Mesenchymal stem cell (in vitro differentiated cells and primary cell): ENCODE measurements around the gene FAM162A.

Experiments used
- DNase-seq: peaks from one replicate; pipeline ENCODE4 v3.0.0-alpha.2; 2013
- H2AFZ ChIP-seq: one replicate; pipeline ENCODE4 v1.6.1; 2013; ENCODE audit warnings: low read depth, mild to moderate bottlenecking, control low read depth, inconsistent platforms, low read length, moderate library complexity
- H2AK5ac ChIP-seq: 2 replicates; pipeline ENCODE4 v1.6.1; 2013; ENCODE audit warnings: low read length, moderate library complexity, mild to moderate bottlenecking, inconsistent platforms; ENCODE audit not compliant: severe bottlenecking
- H2BK120ac ChIP-seq: one replicate; pipeline ENCODE4 v1.6.1; 2013; ENCODE audit warnings: low read depth, mild to moderate bottlenecking, inconsistent platforms, low read length, moderate library complexity
- H2BK12ac ChIP-seq, 2 experiments: one replicate each; pipeline ENCODE4 v1.6.1; 2013; ENCODE audit warnings: inconsistent platforms in 2 of 2, low read length in 2 of 2, mild to moderate bottlenecking in 2 of 2, moderate library complexity in 2 of 2, control low read depth in 1 of 2
- H2BK15ac ChIP-seq: one replicate; pipeline ENCODE4 v1.6.1; 2013; ENCODE audit warnings: mild to moderate bottlenecking, low read depth, inconsistent platforms; ENCODE audit not compliant: poor library complexity, severe bottlenecking
- H2BK5ac ChIP-seq: 2 replicates; pipeline ENCODE4 v1.6.1; 2013; ENCODE audit warnings: low read depth, mild to moderate bottlenecking, low read length, control low read depth, inconsistent platforms; ENCODE audit not compliant: poor library complexity, severe bottlenecking
- H3K14ac ChIP-seq, 2 experiments: one replicate each; pipeline ENCODE4 v1.6.1; 2013; ENCODE audit warnings: inconsistent platforms in 2 of 2, low read length in 2 of 2, control low read depth in 1 of 2, mild to moderate bottlenecking in 1 of 2, moderate library complexity in 1 of 2
- H3K18ac ChIP-seq, 2 experiments: one replicate each; pipeline ENCODE4 v1.6.1; 2013; ENCODE audit warnings: inconsistent platforms in 2 of 2, low read length in 2 of 2, control low read depth in 1 of 2, low read depth in 1 of 2, mild to moderate bottlenecking in 1 of 2
- H3K23ac ChIP-seq, 2 experiments: one replicate each; pipeline ENCODE4 v1.6.1; 2013; ENCODE audit warnings: inconsistent platforms in 2 of 2, low read length in 2 of 2, mild to moderate bottlenecking in 2 of 2, moderate library complexity in 2 of 2, control low read depth in 1 of 2
- H3K27ac ChIP-seq: 2 replicates; pipeline ENCODE4 v1.5.1; 2013; ENCODE audit warnings: mild to moderate bottlenecking, moderate library complexity, low read length, control low read depth, inconsistent platforms; ENCODE audit not compliant: poor library complexity, severe bottlenecking
- H3K27me3 ChIP-seq, 2 experiments: 2 replicates each; pipeline versions ENCODE4 v1.6.1 to v1.7.0; 2013; ENCODE audit warnings: low read length in 2 of 2, mild to moderate bottlenecking in 2 of 2, moderate library complexity in 2 of 2, control low read depth in 1 of 2, inconsistent platforms in 1 of 2; ENCODE audit not compliant: control insufficient read depth in 1 of 2, insufficient read depth in 1 of 2
- H3K36me3 ChIP-seq, 2 experiments: 2 replicates each; pipeline versions ENCODE4 v1.6.1 to v1.7.0; 2013; ENCODE audit warnings: low read length in 2 of 2, control low read depth in 1 of 2, inconsistent platforms in 1 of 2, low read depth in 1 of 2, mild to moderate bottlenecking in 1 of 2; ENCODE audit not compliant: insufficient read depth in 2 of 2, control insufficient read depth in 1 of 2
- H3K4ac ChIP-seq, 2 experiments: one replicate each; pipeline ENCODE4 v1.6.1; 2013; ENCODE audit warnings: inconsistent platforms in 2 of 2, low read length in 2 of 2, mild to moderate bottlenecking in 2 of 2, moderate library complexity in 2 of 2, control low read depth in 1 of 2, low read depth in 1 of 2
- H3K4me1 ChIP-seq: 2 replicates; pipeline ENCODE4 v1.6.1; 2013; ENCODE audit warnings: low read depth, low read length, control low read depth; ENCODE audit not compliant: control insufficient read depth, insufficient read depth
- H3K4me2 ChIP-seq: 2 replicates; pipeline ENCODE4 v1.6.1; 2013; ENCODE audit warnings: low read length, mild to moderate bottlenecking, inconsistent platforms; ENCODE audit not compliant: poor library complexity, severe bottlenecking
- H3K4me3 ChIP-seq, 2 experiments: 2 replicates each; pipeline versions ENCODE4 v1.5.1 to v1.7.0; 2013; ENCODE audit warnings: low read length in 2 of 2, mild to moderate bottlenecking in 2 of 2, control low read depth in 1 of 2, low read depth in 1 of 2; ENCODE audit not compliant: insufficient read depth in 1 of 2
- H3K79me1 ChIP-seq: replicated peaks from 2 replicates; pipeline ENCODE4 v1.6.1; 2013; ENCODE audit warnings: mild to moderate bottlenecking, control low read depth, low read length, inconsistent platforms; ENCODE audit not compliant: poor library complexity, severe bottlenecking
- H3K9ac ChIP-seq: 2 replicates; pipeline ENCODE4 v1.7.0; 2013; ENCODE audit warnings: mild to moderate bottlenecking, low read length, moderate library complexity
- H3K9me3 ChIP-seq: 2 replicates; pipeline ENCODE4 v1.7.0; 2013; ENCODE audit warnings: mild to moderate bottlenecking, low read length; ENCODE audit not compliant: control insufficient read depth
- H4K8ac ChIP-seq: one replicate; pipeline ENCODE4 v1.6.1; 2013; ENCODE audit warnings: inconsistent platforms, mild to moderate bottlenecking, low read length, moderate library complexity
- H4K91ac ChIP-seq: one replicate; pipeline ENCODE4 v1.6.1; 2013; ENCODE audit warnings: mild to moderate bottlenecking, low read length, inconsistent platforms
- WGBS: methylation state at CpG from one replicate; pipeline ENCODE4 v1.1.7; 2013; ENCODE audit warnings: mixed read lengths; 5-methylcytosine and 5-hydroxymethylcytosine counted together

FAM162A gene

GRCh38 chr3:122366379-122366749 is 17.6 kb upstream of the FAM162A start:
- Histone ChIP-seq H4K8ac (no peak overlapping the region), H3K18ac (no peak overlapping the region), H3K79me1 (peaks cover 9% of the 10 kb centered on the region), H2BK12ac (no peak overlapping the region), H3K36me3 (peaks cover 5 to 76% of the 10 kb centered on the region in 2 experiments), H3K9me3 (no peaks in the 10 kb centered on the region), H3K14ac (no peak overlapping the region), H4K91ac (no peak overlapping the region), H3K4ac (no peak overlapping the region), H3K9ac (no peak overlapping the region), H2BK5ac (no peak overlapping the region), H2BK15ac (no peak overlapping the region), H3K4me2 (no peak overlapping the region), H3K27ac (no peak overlapping the region), H2AK5ac (no peak overlapping the region), H3K4me3 (no peak overlapping the region), H3K23ac (no peak overlapping the region), H3K4me1 (no peaks in the 10 kb centered on the region), H2AFZ (no peak overlapping the region), H3K27me3 (no peaks in the 10 kb centered on the region), H2BK120ac (no peak overlapping the region)
- WGBS, result 98% methylated on average over 5 of the region's 5 CpGs
- DNase-seq, result no peak

GRCh38 chr3:122374034-122374433 is 9.9 kb upstream of the FAM162A start:
- Histone ChIP-seq H3K36me3 (peaks cover 2 to 30% of the 10 kb centered on the region in 2 experiments), H2BK15ac (no peak overlapping the region), H3K23ac (no peak overlapping the region), H3K27me3 (no peaks in the 10 kb centered on the region), H2BK12ac (no peak overlapping the region), H3K18ac (no peak overlapping the region), H2AFZ (no peak overlapping the region), H3K4me1 (no peaks in the 10 kb centered on the region), H3K9ac (no peak overlapping the region), H2BK120ac (no peak overlapping the region), H4K91ac (no peak overlapping the region), H3K14ac (no peak overlapping the region), H3K79me1 (peaks cover 30% of the 10 kb centered on the region), H2BK5ac (no peak overlapping the region), H2AK5ac (no peak overlapping the region), H3K4ac (no peak overlapping the region), H3K9me3 (no peaks in the 10 kb centered on the region), H4K8ac (no peak overlapping the region), H3K27ac (no peak overlapping the region), H3K4me2 (no peak overlapping the region), H3K4me3 (no peak overlapping the region)
- no peak for DNase-seq
- WGBS, result no CpG with 5 or more reads among the region's 1 CpG

GRCh38 chr3:122377975-122378374 is 6.0 kb upstream of the FAM162A start:
- no peak overlapping the region for H3K27ac ChIP-seq
- no peak overlapping the region for H3K18ac ChIP-seq
- no peaks in the 10 kb centered on the region for H3K27me3 ChIP-seq
- no peak overlapping the region for H3K23ac ChIP-seq
- H3K36me3 ChIP-seq, result peaks cover 2 to 10% of the 10 kb centered on the region in 2 experiments
- H2BK120ac ChIP-seq, result no peak overlapping the region
- H2BK5ac ChIP-seq, result no peak overlapping the region
- no peak overlapping the region for H3K14ac ChIP-seq
- H3K9me3 ChIP-seq, result no peaks in the 10 kb centered on the region
- peaks cover 28% of the 10 kb centered on the region for H3K79me1 ChIP-seq
- no peak overlapping the region for H2AK5ac ChIP-seq
- no peak overlapping the region for H2BK15ac ChIP-seq
- H2BK12ac ChIP-seq, result no peak overlapping the region
- H3K9ac ChIP-seq, result no peak overlapping the region
- WGBS, result 97% methylated on average over 4 of the region's 4 CpGs
- H3K4me3 ChIP-seq, result no peak overlapping the region
- no peak overlapping the region for H3K4me2 ChIP-seq
- no peak overlapping the region for H4K91ac ChIP-seq
- no peak for DNase-seq
- no peak overlapping the region for H3K4ac ChIP-seq
- peaks cover 2% of the 10 kb centered on the region for H3K4me1 ChIP-seq
- H2AFZ ChIP-seq, result no peak overlapping the region
- no peak overlapping the region for H4K8ac ChIP-seq

GRCh38 chr3:122382888-122383666 is 905 bp upstream of the FAM162A start, which contains the start of gene MIX23:
MIX23 (minus strand) TSS chr3:122383231; CDS start chr3:122383224, 7 bp downstream.
- Histone ChIP-seq H3K9ac (peak within 1 kb of the TSS; percentile 94), H2BK12ac (no peak within 1 kb of the TSS), H4K91ac (no peak within 1 kb of the TSS), H2BK5ac (no peak within 1 kb of the TSS), H3K18ac (peak within 1 kb of the TSS; percentile 63 to 67), H3K9me3 (no peaks in the 10 kb centered on the region), H3K23ac (no peak within 1 kb of the TSS), H3K27ac (peak within 1 kb of the TSS; percentile 49), H3K79me1 (peaks cover 19% of the 10 kb centered on the region), H3K4ac (peak within 1 kb of the TSS; percentile 57 to 74), H3K27me3 (no peaks in the 10 kb centered on the region), H3K4me1 (peaks cover 2% of the 10 kb centered on the region), H4K8ac (peak within 1 kb of the TSS; percentile 87), H3K14ac (no peak within 1 kb of the TSS), H2BK120ac (peak within 1 kb of the TSS; percentile 6), H3K4me3 (peak within 1 kb of the TSS; percentile 77 to 93), H2BK15ac (no peak within 1 kb of the TSS), H2AK5ac (no peak within 1 kb of the TSS), H2AFZ (peak within 1 kb of the TSS; percentile 76), H3K4me2 (peak within 1 kb of the TSS; percentile 78), H3K36me3 (peaks cover 0 to 18% of the 10 kb centered on the region in 2 experiments)
- DNase-seq, result peak; percentile 89
- 2% methylated on average over 30 of the region's 31 CpGs for WGBS
